Astrocyte of the spinal cord (primary cell): Measurements from ENCODE around the gene SYNDIG1.

ENCODE experiments used
- DNase-seq: peaks from one replicate; pipeline ENCODE4 v3.0.0; 2011; ENCODE audit warnings: low read depth, low spot score
- H3K4me3 ChIP-seq: 2 replicates; pipeline ENCODE4 v1.5.1; 2011; ENCODE audit warnings: low read depth, mild to moderate bottlenecking, low read length, moderate library complexity
- in situ Hi-C: cut with HindIII; loops from 2 replicates; pipeline ENCODE4 v1.10.0; 2017; ENCODE audit warnings: low sequenced_read_pairs
- TF ChIP-seq, protein P1 (sequence below): IDR thresholded peaks from 2 replicates; pipeline ENCODE4 v1.5.1; 2012; ENCODE audit warnings: low read depth, mild to moderate bottlenecking, low read length, inconsistent platforms

Gene SYNDIG1

DNA sequence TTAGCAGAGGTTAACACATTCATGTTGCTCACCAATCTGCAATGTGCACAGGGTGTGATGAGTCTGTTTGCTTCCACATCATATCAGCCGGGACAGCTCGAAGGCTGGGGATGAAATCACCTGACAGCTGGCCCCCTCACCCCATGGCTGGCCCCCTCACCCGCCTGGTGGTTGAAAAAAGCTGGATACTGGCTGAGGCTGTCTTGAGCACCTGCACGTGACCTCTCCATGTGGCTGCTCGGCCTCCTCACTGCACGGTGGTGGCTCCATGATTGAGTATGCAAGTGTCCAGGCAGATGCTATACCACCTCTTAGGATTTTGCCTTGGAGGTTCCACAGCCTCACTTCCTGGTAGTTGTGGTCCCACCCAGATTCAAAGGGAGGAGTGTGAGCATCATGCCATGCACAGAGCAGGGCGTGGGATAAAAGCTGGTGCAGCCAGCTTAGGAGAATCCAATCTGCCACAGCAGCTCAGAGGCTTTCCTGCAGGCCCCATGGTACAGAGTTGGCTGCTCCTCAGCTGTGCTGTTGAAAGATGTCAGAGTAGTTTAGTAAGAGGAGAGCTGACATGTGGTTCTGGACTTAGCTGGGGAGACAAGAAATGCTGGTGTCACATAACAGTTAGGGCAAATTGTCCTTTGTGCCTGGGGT is 29.6 kb upstream of the SYNDIG1 start:
- no peak overlapping the region for H3K4me3 ChIP-seq
- no peak for DNase-seq
- in situ Hi-C loops, result no loop called here
- TF ChIP-seq, protein P1, sequence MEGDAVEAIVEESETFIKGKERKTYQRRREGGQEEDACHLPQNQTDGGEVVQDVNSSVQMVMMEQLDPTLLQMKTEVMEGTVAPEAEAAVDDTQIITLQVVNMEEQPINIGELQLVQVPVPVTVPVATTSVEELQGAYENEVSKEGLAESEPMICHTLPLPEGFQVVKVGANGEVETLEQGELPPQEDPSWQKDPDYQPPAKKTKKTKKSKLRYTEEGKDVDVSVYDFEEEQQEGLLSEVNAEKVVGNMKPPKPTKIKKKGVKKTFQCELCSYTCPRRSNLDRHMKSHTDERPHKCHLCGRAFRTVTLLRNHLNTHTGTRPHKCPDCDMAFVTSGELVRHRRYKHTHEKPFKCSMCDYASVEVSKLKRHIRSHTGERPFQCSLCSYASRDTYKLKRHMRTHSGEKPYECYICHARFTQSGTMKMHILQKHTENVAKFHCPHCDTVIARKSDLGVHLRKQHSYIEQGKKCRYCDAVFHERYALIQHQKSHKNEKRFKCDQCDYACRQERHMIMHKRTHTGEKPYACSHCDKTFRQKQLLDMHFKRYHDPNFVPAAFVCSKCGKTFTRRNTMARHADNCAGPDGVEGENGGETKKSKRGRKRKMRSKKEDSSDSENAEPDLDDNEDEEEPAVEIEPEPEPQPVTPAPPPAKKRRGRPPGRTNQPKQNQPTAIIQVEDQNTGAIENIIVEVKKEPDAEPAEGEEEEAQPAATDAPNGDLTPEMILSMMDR, result no peak

GRCh38 chr20:24441661-24442060 is 27.8 kb upstream of the SYNDIG1 start:
- TF ChIP-seq, protein P1, result no peak
- no peak for DNase-seq
- in situ Hi-C loops, result no loop called here
- no peak overlapping the region for H3K4me3 ChIP-seq

GRCh38 chr20:24442909-24443308 is 26.5 kb upstream of the SYNDIG1 start:
- H3K4me3 ChIP-seq, result no peak overlapping the region
- in situ Hi-C loops, result no loop called here
- TF ChIP-seq, protein P1, result no peak
- DNase-seq, result no peak

GRCh38 chr20:24443436-24443835 is 26.0 kb upstream of the SYNDIG1 start:
- DNase-seq, result no peak
- in situ Hi-C loops, result no loop called here

DNA sequence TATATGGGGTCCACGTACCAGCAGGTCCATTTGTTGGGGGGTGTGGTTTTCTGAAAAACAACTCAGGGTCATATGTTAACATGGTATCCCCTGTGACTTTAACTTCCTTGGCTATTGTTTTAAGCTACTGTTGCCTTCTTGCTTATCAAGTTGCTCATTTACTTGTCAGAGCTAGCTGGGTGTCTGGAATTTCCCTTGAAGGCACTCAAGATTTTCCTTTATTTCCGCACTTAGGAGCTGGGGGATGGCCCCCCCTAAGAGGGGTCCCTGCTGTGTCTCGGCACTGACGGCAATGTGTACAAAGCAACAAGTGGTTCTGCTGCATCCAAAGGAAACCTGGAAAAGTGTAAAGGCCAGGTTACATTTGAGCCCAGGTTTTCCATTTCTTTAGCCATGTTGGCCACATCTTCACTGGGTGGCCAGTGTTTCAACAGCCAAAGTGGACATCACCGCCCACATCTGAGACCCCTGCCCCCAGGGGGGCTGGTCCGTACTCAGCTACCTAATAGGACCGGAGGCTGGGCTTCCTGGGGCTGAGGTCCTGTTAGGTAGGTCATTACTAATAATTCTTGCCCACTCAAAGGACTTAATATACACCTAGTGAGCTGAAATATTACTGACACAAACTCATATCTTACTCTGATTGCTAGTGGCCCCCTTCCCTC is 24.8 kb upstream of the SYNDIG1 start:
- in situ Hi-C loops, result no loop called here
- H3K4me3 ChIP-seq, result no peak overlapping the region
- no peak for DNase-seq
- TF ChIP-seq, protein P1, result no peak

More at GRCh38 chr20:24443436-24443835, 26.0 kb upstream of the SYNDIG1 start:
- TF ChIP-seq, protein P1, result no peak
- H3K4me3 ChIP-seq, result no peak overlapping the region

GRCh38 chr20:24445510-24446170 is 23.8 kb upstream of the SYNDIG1 start:
- TF ChIP-seq, protein P1, result no peak
- in situ Hi-C loops, result no loop called here
- H3K4me3 ChIP-seq, result no peak overlapping the region
- DNase-seq, result no peak
